GM18526 (cell line): Measurements from ENCODE around the gene FILIP1L.

ENCODE experiments used
- POLR2A ChIP-seq: IDR thresholded peaks from 3 replicates; pipeline ENCODE4 v1.6.1; 2011; ENCODE audit not compliant: insufficient read length; ENCODE audit errors: extremely low read depth

The FILIP1L gene

GRCh38 chr3:99829844-99830243, 284.5 kb downstream of the FILIP1L start:
- no peak for TF ChIP-seq POLR2A

DNA sequence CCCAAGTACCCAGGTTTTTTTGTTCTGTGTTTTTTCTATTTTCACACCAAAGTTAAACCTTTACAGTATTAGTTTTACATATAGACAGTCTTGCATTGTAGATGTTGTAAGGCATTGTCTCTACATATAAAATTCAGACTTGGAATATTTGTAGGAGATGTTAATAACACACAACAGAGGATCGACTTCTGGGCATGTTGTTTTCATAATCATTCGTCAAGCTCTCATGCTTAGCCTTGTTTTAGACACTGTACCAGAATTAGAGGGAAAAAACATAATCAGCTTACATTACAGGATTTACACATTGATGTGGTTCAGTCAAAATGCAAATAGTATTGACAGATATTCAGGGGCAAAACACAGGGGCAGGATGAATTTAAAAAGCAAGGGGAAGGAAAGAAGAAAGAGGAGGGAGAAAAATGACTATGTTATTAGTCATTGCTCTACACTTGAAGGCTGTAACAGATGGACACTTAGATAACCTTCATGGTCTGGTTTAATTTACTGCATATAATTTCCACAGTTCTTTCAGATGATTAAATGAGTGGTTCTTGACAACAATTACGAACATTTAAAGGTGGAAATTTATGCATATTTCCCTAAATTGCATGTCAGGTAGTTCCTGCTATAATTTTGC, 289.2 kb downstream of the FILIP1L start:
- no peak for TF ChIP-seq POLR2A

DNA sequence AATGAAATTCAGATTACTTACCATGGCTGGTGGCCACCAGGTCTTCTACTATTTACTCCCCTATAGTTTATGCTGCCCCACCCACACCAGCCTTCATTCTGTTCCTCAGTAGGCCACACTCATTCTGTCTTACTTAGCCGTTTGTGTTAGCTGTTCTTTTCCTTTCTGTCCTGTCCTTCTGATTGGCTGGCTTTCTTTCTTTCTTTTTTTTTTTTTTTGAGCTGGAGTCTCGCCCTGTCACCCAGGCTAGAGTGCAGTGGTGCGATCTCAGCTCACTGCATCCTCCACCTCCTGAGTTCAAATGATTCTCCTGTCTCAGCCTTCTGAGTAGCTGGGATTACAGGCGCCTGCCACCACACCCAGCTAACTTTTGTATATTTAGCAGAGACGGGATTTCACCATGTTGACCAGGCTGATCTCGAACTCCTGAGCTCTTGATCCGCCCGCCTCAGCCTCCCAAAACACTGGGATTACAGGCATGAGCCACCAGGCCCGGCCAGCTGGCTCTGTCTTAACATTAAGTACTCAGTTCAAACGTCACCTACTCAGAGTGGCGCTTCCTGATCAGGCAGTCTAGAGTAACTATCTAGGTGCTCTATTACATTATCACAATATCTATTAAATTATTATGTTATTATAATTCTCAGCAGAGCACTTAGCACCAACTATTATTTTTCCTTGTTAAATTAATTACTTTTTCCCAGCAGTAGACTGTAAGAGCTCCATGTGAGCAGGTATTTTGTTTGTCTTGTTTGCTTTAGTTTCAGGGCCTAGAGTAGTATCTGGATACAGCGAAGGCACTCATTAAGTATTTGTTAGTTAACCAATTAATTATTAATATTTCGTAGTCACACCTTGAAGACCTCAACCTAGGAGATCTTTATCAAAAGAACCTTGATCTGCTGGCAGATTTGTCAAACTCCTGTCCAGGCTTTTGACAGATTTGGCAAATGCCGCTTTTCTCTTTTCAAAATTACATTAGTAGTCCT, 290.3 kb downstream of the FILIP1L start:
- TF ChIP-seq POLR2A, result no peak

- no peak for TF ChIP-seq POLR2A
Observed at GRCh38 chr3:99818818-99819217, 295.5 kb downstream of the FILIP1L start.

- TF ChIP-seq POLR2A, result peak; percentile 69
Observed at GRCh38 chr3:99817437-99818240, 296.7 kb downstream of the FILIP1L start, which contains the start of gene CMSS1. Gene CMSS1 (plus strand): TSS chr3:99817862.

DNA sequence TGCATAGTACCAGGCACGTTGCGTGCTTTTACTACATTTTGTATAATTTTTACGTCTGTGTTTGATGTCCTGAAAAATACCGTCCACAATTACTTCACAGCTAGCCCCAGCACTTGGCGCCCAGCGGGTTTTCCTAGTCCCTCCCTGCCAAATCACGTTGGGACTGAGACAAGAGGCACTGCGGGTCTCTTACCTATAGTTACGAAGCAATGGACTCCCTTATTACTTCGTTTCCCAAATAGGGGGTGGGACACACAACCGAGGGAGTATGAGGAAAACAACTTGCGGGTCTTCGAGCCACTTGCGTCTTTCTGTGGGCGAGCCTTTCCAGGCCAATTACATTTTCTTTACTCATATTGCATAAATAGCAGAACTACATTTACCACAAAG, 297.3 kb downstream of the FILIP1L start:
- TF ChIP-seq POLR2A, result no peak

GRCh38 chr3:99810403-99810802, 303.9 kb downstream of the FILIP1L start:
- no peak for TF ChIP-seq POLR2A

GRCh38 chr3:99809565-99809964, 304.7 kb downstream of the FILIP1L start:
- TF ChIP-seq POLR2A, result no peak

DNA sequence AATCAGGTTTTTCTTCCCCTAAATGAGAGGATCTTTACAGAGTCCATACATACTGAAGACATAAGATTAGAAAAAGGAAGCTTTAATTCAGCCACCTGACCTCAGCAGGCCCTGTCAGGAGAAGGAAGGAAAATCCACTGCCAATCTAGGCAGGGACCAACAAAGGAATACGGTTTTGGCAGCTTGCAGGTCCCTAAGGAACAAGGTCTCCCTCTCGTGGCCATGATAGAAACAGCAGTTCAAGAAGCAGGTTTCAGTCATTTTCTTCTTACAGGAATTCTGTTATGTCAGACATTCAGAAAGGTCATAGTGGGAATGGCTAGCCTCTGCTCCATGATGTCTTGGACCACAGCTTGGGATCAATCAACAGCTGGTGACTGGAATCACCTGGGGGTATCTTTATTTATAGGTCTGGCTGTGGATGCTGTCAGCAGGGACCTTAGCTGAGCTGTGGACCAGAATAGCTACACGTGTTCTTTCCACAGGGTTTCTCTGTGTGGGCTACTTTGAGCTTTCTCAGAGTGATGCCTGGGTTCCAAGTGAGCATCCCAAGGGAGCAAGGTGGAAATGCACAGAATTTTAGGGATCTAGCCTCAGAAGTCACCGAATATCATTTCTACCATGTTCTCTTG, 306.0 kb downstream of the FILIP1L start:
- no peak for TF ChIP-seq POLR2A

DNA sequence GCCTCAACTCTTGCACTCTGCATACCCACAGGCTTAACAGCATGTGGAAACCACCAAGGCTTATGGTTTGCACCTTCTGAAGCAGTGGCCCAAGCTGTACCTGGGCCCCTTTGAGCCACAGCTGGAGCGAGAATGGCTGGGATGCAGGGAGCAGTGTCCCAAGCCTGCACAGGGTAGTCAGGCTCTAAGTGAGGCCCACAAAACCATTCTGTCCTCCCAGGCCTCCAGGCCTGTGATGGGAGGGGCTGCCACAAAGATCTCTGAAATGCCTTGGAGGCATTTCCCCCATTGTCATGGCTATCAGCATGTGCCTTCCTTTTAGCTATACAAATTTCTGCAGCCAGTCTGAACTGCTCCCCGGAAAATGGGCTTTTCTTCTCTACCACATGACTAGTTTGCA, 309.1 kb downstream of the FILIP1L start:
- no peak for TF ChIP-seq POLR2A

DNA sequence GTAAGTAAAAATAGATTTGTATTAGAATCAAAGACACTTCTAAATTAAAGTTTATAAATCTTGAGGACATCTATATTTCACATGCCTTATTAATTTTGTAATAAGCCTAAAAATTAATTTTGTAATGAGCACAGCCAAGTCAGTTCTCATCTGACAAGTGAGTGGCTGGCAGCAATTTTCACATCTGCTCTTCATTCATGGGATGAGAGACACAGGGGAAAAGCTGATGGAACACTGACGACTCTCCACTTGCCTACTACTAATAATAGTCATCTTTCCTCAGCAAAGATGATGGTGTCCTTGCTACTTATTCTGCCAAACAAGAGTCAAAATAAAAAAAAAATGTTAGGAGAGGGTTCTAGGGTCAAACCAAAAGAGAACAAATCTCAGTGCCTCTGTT, 311.0 kb downstream of the FILIP1L start:
- no peak for TF ChIP-seq POLR2A

DNA sequence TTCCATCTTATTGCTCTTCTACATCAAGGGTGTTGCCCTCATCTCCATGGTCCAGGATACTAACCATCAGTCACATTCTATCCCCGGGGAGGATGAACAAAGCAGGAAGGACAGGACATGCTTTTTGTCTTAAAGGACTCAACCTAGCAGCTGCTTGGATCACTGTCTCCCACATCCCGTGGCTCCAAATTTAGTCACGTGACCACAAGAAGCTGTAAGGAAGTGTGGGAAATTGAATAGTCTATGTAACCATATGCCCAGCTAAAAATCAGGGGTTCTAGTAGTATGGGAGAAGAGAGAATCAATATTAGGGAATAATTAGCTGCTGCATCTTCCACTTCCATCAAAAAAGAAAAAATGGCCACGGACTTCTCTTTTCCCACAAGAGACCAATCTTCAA, 314.9 kb downstream of the FILIP1L start:
- TF ChIP-seq POLR2A, result no peak

DNA sequence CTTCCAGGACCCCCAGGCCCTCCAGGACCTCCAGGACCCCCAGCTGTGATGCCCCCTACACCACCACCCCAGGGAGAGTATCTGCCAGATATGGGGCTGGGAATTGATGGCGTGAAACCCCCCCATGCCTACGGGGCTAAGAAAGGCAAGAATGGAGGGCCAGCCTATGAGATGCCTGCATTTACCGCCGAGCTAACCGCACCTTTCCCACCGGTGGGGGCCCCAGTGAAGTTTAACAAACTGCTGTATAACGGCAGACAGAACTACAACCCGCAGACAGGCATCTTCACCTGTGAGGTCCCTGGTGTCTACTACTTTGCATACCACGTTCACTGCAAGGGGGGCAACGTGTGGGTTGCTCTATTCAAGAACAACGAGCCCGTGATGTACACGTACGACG, 318.7 kb downstream of the FILIP1L start:
- no peak for TF ChIP-seq POLR2A

GRCh38 chr3:99794485-99794884, 319.8 kb downstream of the FILIP1L start:
- TF ChIP-seq POLR2A, result no peak
